Transverse colon (tissue), 3 donors: ENCODE results near the gene HDDC2.

Experiments used
- EP300 ChIP-seq: sonication (generic); formaldehyde crosslinking; IDR thresholded peaks from one replicate; pipeline ENCODE4 v1.6.1; 2017; ENCODE audit warnings: antibody characterized with exemption, low read depth
- POLR2A ChIP-seq: fragments of 450-650 bp; IDR thresholded peaks from one replicate; pipeline ENCODE4 v1.6.1; 2016; ENCODE audit warnings: antibody characterized with exemption, mild to moderate bottlenecking, moderate library complexity
- TF ChIP-seq, protein P1 (sequence below), 5 experiments: fragments of 200-600 bp in 3 of 5; fragments of 450-650 bp in 2 of 5; sonication (generic) in 3 of 5; IDR thresholded peaks; 1 replicate in 2 of 5; 2 replicates in 3 of 5; pipeline ENCODE4 v1.5.1; 2016 to 2017; ENCODE audit warnings: antibody characterized with exemption in 5 of 5, inconsistent platforms in 3 of 5, mild to moderate bottlenecking in 2 of 5, moderate library complexity in 1 of 5

- TF ChIP-seq POLR2A (no peak), EP300 (no peak)
- TF ChIP-seq, protein P1, sequence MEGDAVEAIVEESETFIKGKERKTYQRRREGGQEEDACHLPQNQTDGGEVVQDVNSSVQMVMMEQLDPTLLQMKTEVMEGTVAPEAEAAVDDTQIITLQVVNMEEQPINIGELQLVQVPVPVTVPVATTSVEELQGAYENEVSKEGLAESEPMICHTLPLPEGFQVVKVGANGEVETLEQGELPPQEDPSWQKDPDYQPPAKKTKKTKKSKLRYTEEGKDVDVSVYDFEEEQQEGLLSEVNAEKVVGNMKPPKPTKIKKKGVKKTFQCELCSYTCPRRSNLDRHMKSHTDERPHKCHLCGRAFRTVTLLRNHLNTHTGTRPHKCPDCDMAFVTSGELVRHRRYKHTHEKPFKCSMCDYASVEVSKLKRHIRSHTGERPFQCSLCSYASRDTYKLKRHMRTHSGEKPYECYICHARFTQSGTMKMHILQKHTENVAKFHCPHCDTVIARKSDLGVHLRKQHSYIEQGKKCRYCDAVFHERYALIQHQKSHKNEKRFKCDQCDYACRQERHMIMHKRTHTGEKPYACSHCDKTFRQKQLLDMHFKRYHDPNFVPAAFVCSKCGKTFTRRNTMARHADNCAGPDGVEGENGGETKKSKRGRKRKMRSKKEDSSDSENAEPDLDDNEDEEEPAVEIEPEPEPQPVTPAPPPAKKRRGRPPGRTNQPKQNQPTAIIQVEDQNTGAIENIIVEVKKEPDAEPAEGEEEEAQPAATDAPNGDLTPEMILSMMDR (IDR thresholded peaks at IDR 0.05): no peak
These were observed 36.6 kb upstream of the HDDC2 start for GRCh38 chr6:125338381-125338780.
